Lung (tissue), 12 donors: ENCODE measurements around the gene SATB1. TPM values are rescaled to one million over a fixed set of nuclear protein-coding genes. Genes with fewer than 3 reads are reported as not detected.

Source experiments
- ATAC-seq: fragments of 200-7000 bp; cut with Tn5 transposase; one replicate; pipeline ENCODE4 v1.9.1; 2020; ENCODE audit warnings: moderate number of reproducible peaks; ENCODE audit not compliant: insufficient read depth, low FRiP score
- DNase-seq, 3 donors: peaks; one replicate each; pipeline ENCODE4 v3.0.0-alpha.2; 2013 to 2017
- H3K27ac ChIP-seq, 2 donors: one replicate each; pipeline ENCODE4 v1.5.1; 2013; ENCODE audit warnings: mild to moderate bottlenecking in 2 of 2, moderate library complexity in 2 of 2, control low read depth in 1 of 2, inconsistent platforms in 1 of 2, low read depth in 1 of 2, low read length in 1 of 2
- H3K27me3 ChIP-seq, 3 donors: one replicate each; pipeline ENCODE4 v1.5.1; 2013; ENCODE audit warnings: low read length in 2 of 3; ENCODE audit not compliant: control insufficient read depth in 3 of 3, insufficient read depth in 3 of 3
- H3K36me3 ChIP-seq, 4 donors: one replicate each; pipeline ENCODE4 v1.5.1; 2013; ENCODE audit warnings: low read length in 4 of 4, mild to moderate bottlenecking in 1 of 4, moderate library complexity in 1 of 4; ENCODE audit not compliant: control insufficient read depth in 4 of 4, insufficient read depth in 4 of 4
- H3K4me1 ChIP-seq, 5 donors: one replicate each; pipeline ENCODE4 v1.5.1; 2013; ENCODE audit warnings: low read length in 5 of 5, mild to moderate bottlenecking in 2 of 5, moderate library complexity in 1 of 5; ENCODE audit not compliant: control insufficient read depth in 5 of 5, insufficient read depth in 5 of 5
- H3K4me3 ChIP-seq: one replicate; pipeline ENCODE4 v1.5.1; 2013; ENCODE audit warnings: mild to moderate bottlenecking, control low read depth, moderate library complexity
- H3K9ac ChIP-seq, 2 donors: one replicate each; pipeline ENCODE4 v1.5.1; 2013; ENCODE audit warnings: low read length in 2 of 2, control low read depth in 1 of 2; ENCODE audit not compliant: insufficient read depth in 1 of 2
- H3K9me3 ChIP-seq, 4 donors: one replicate each; pipeline ENCODE4 v1.5.1; 2013; ENCODE audit warnings: low read length in 3 of 4, mild to moderate bottlenecking in 1 of 4, moderate library complexity in 1 of 4; ENCODE audit not compliant: control insufficient read depth in 4 of 4, insufficient read depth in 3 of 4
- CTCF ChIP-seq: IDR thresholded peaks from 2 replicates; pipeline ENCODE4 v1.5.1; 2012; ENCODE audit warnings: mild to moderate bottlenecking; ENCODE audit errors: control extremely low read depth, extremely low read depth
- polyA plus RNA-seq, 2 donors: library from polyadenylated mRNA; stranded (reverse); fragments of 200-250 nt; gene quantifications; one replicate each; pipeline ENCODE4 v1.2.1, GENCODE V29; 2013
- total RNA-seq, 2 donors: library from RNA; depleted of rRNA in 1 of 2; stranded (reverse); fragments of >200 nt in 1 of 2; gene quantifications; one replicate each; pipeline ENCODE4 v1.2.1, GENCODE V29; 2014 to 2021
- donor health status: control.
- donor health status: control.
- donor health status: Bipolar disorder and iron deficiency.
- donor health status: healthy.
- donor health status: DM: yes; HTN: yes; CAD: no.

Gene SATB1
- total and polyA plus RNA-seq, 4 donors, result 11.4 to 116 (median 16.9) TPM

GRCh38 chr3:18297126-18297525 is 128.0 kb downstream of the SATB1 start:
- Histone ChIP-seq H3K4me3 (no peak overlapping the region), H3K36me3 (no peaks in the 10 kb centered on the region), H3K27me3 (no peaks in the 10 kb centered on the region), H3K4me1 (no peaks in the 10 kb centered on the region), H3K9me3 (peaks cover 0 to 8% (median 4%) of the 10 kb centered on the region in 4 donors), H3K9ac (no peak overlapping the region), H3K27ac (no peak overlapping the region)
- TF ChIP-seq CTCF, result no peak
- ATAC-seq (no peak), DNase-seq (no peak)
